K562 (cell line): Measurements from ENCODE around the gene ZDHHC19. TPM values are rescaled to one million over a fixed set of nuclear protein-coding genes. Genes with fewer than 3 reads are reported as not detected.

Experiments used
- DIDO1 ChIP-seq: fragments of 450-650 bp; IDR thresholded peaks from 2 replicates; pipeline ENCODE4 v1.6.1; 2016; ENCODE audit warnings: low read depth, missing biosample characterization, missing genetic modification characterization
- E2F6 ChIP-seq, 2 experiments: IDR thresholded peaks; 2 replicates each; pipeline ENCODE4 v1.6.1; 2011; ENCODE audit warnings: borderline replicate concordance in 1 of 2, control low read depth in 1 of 2, low read depth in 1 of 2, low read length in 1 of 2, mild to moderate bottlenecking in 1 of 2, mixed read lengths in 1 of 2, moderate library complexity in 1 of 2; ENCODE audit not compliant: insufficient read depth in 1 of 2, insufficient read length in 1 of 2, poor library complexity in 1 of 2, severe bottlenecking in 1 of 2; ENCODE audit errors: extremely low read depth in 1 of 2
- ETV6 ChIP-seq, 3 experiments: fragments of 150-350 bp in 1 of 3; sonication (generic) in 1 of 3; formaldehyde crosslinking in 1 of 3; IDR thresholded peaks; 2 replicates each; pipeline versions ENCODE4 v1.6.1 to v1.8.0; 2014 to 2022; ENCODE audit warnings: borderline replicate concordance in 2 of 3, low read depth in 2 of 3, antibody characterized with exemption in 1 of 3, low read length in 1 of 3, mild to moderate bottlenecking in 1 of 3, missing genetic modification reagents in 1 of 3
- JUND ChIP-seq, 2 experiments: IDR thresholded peaks; 2 replicates in 1 of 2; 3 replicates in 1 of 2; pipeline ENCODE4 v1.6.1; 2011; ENCODE audit warnings: borderline replicate concordance in 2 of 2, low read depth in 2 of 2, low read length in 2 of 2, improper control_type of control experiment in 1 of 2, missing biosample characterization in 1 of 2, missing genetic modification characterization in 1 of 2, missing genetic modification reagents in 1 of 2
- KDM1A ChIP-seq, 2 experiments: fragments of 450-650 bp; IDR thresholded peaks; 2 replicates each; pipeline ENCODE4 v1.6.1; 2016; ENCODE audit warnings: mild to moderate bottlenecking in 2 of 2
- NEUROD1 ChIP-seq: fragments of 150-350 bp; IDR thresholded peaks from 2 replicates; pipeline ENCODE4 v1.6.1; 2014; ENCODE audit warnings: borderline replicate concordance, low read length, low read depth; ENCODE audit not compliant: partially characterized antibody
- PHB2 ChIP-seq: fragments of 450-650 bp; IDR thresholded peaks from 2 replicates; pipeline ENCODE4 v1.6.1; 2017; ENCODE audit warnings: low read depth
- RBM39 ChIP-seq: fragments of 200-400 bp; formaldehyde crosslinking; optimal IDR thresholded peaks from 2 replicates; pipeline ENCODE3; 2018; ENCODE audit warnings: low read depth, low read length
- SAFB ChIP-seq: fragments of 200-400 bp; formaldehyde crosslinking; IDR thresholded peaks from 2 replicates; pipeline ENCODE4 v1.6.1; 2017; ENCODE audit warnings: low read depth, low read length, borderline replicate concordance
- SMARCA5 ChIP-seq: fragments of 450-650 bp; IDR thresholded peaks from 2 replicates; pipeline ENCODE4 v1.6.1; 2016
- WHSC1 ChIP-seq: IDR thresholded peaks from one replicate; pipeline ENCODE4 v1.6.1; 2012; ENCODE audit warnings: low read length, control low read depth, inconsistent platforms
- ZFP1 ChIP-seq: fragments of 450-650 bp; formaldehyde crosslinking; IDR thresholded peaks from 2 replicates; pipeline ENCODE4 v1.4.0; 2020; ENCODE audit warnings: mild to moderate bottlenecking, mixed read lengths
- ZKSCAN3 ChIP-seq: fragments of 250-450 bp; sonication (Bioruptor Pico); IDR thresholded peaks from 2 replicates; pipeline ENCODE4 v1.4.0; 2020
- polyA plus RNA-seq, 8 experiments: library from polyadenylated mRNA; depleted of rRNA in 4 of 8; stranded (reverse) in 5 of 8; unstranded in 3 of 8; fragments of >200 nt; fragmentation: Nextera tagmentation in 2 of 8; fragmentation: Illumina TruSeq in 1 of 8; extraction: Ambion mirVana in 2 of 8; extraction: Trizol in 1 of 8; gene quantifications; 2 replicates each; pipeline versions ENCODE4 v1.2.1 to v1.2.3, GENCODE V29; 2011 to 2014; ENCODE audit warnings: inconsistent platforms in 1 of 8, missing spikeins in 1 of 8
- total RNA-seq, 7 experiments: library from RNA; depleted of rRNA in 6 of 7; stranded (reverse); fragments of >200 nt in 6 of 7; fragmentation: Illumina TruSeq in 2 of 7; extraction: Trizol in 2 of 7; gene quantifications; 2 replicates each; pipeline versions ENCODE4 v1.2.1 to v1.2.3, GENCODE V29; 2011 to 2021; ENCODE audit warnings: low replicate concordance in 1 of 7
- TF ChIP-seq, protein P1 (sequence below), 2 experiments: fragments of 450-650 bp; conservative IDR thresholded peaks; 2 replicates each; pipeline ENCODE4 v1.6.1; 2017; ENCODE audit warnings: mild to moderate bottlenecking in 2 of 2, moderate library complexity in 2 of 2
- TF ChIP-seq, protein P2 (sequence below), 2 experiments: fragments of 450-650 bp; formaldehyde crosslinking in 1 of 2; IDR thresholded peaks; 2 replicates each; pipeline versions ENCODE4 v1.4.0 to v1.6.1; 2014 to 2020; ENCODE audit warnings: mild to moderate bottlenecking in 2 of 2, borderline replicate concordance in 1 of 2, low read depth in 1 of 2

ZDHHC19 gene
- total and polyA plus RNA-seq, 9 of the 15 experiments (the other 6 are each of a cell fraction or from before 2014, with no cell fraction given) = 0.40 to 5.5 (median 1.1) TPM

GRCh38 chr3:196193736-196194541 lies 17.3 kb downstream of the ZDHHC19 start (continued):
- TF ChIP-seq, protein P1, sequence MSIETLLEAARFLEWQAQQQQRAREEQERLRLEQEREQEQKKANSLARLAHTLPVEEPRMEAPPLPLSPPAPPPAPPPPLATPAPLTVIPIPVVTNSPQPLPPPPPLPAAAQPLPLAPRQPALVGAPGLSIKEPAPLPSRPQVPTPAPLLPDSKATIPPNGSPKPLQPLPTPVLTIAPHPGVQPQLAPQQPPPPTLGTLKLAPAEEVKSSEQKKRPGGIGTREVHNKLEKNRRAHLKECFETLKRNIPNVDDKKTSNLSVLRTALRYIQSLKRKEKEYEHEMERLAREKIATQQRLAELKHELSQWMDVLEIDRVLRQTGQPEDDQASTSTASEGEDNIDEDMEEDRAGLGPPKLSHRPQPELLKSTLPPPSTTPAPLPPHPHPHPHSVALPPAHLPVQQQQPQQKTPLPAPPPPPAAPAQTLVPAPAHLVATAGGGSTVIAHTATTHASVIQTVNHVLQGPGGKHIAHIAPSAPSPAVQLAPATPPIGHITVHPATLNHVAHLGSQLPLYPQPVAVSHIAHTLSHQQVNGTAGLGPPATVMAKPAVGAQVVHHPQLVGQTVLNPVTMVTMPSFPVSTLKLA (conservative IDR thresholded peaks at IDR 0.05) = no peak
- TF ChIP-seq E2F6 (IDR thresholded peaks at IDR 0.05; ENCODE audit: borderline replicate concordance in 1 of 2, extremely low read depth in 1 of 2, insufficient read depth in 1 of 2, insufficient read length in 1 of 2, low read depth in 1 of 2, low read length in 1 of 2, poor library complexity in 1 of 2, severe bottlenecking in 1 of 2) (no peak), RBM39 (no peak), WHSC1 (no peak), SMARCA5 (no peak), PHB2 (no peak), DIDO1 (no peak), JUND (IDR thresholded peaks at IDR 0.05; ENCODE audit: borderline replicate concordance, low read depth, low read length) (peak; percentile 18; the same call in 1 of the 2 replicates), JUND (tag; IDR thresholded peaks at IDR 0.05; ENCODE audit: borderline replicate concordance, low read depth, low read length) (0 out of 3 replicates have a peak, but pooled peaks have one; percentile 9), ETV6 (IDR thresholded peaks at IDR 0.05; ENCODE audit: borderline replicate concordance in 1 of 2, low read depth in 2 of 2, low read length in 1 of 2) (no peak), ETV6 (CRISPR knock-in tag; IDR thresholded peaks at IDR 0.05; ENCODE audit: borderline replicate concordance) (no peak), ZKSCAN3 (CRISPR knock-in tag) (no peak), NEUROD1 (no peak), KDM1A (IDR thresholded peaks at IDR 0.05) (no peak), ZFP1 (CRISPR knock-in tag) (no peak), SAFB (no peak)
- TF ChIP-seq, protein P2, sequence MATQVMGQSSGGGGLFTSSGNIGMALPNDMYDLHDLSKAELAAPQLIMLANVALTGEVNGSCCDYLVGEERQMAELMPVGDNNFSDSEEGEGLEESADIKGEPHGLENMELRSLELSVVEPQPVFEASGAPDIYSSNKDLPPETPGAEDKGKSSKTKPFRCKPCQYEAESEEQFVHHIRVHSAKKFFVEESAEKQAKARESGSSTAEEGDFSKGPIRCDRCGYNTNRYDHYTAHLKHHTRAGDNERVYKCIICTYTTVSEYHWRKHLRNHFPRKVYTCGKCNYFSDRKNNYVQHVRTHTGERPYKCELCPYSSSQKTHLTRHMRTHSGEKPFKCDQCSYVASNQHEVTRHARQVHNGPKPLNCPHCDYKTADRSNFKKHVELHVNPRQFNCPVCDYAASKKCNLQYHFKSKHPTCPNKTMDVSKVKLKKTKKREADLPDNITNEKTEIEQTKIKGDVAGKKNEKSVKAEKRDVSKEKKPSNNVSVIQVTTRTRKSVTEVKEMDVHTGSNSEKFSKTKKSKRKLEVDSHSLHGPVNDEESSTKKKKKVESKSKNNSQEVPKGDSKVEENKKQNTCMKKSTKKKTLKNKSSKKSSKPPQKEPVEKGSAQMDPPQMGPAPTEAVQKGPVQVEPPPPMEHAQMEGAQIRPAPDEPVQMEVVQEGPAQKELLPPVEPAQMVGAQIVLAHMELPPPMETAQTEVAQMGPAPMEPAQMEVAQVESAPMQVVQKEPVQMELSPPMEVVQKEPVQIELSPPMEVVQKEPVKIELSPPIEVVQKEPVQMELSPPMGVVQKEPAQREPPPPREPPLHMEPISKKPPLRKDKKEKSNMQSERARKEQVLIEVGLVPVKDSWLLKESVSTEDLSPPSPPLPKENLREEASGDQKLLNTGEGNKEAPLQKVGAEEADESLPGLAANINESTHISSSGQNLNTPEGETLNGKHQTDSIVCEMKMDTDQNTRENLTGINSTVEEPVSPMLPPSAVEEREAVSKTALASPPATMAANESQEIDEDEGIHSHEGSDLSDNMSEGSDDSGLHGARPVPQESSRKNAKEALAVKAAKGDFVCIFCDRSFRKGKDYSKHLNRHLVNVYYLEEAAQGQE (IDR thresholded peaks at IDR 0.05; ENCODE audit: borderline replicate concordance) = peak; percentile 24; the same call in 1 of the 2 replicates
- TF ChIP-seq, protein P2 (CRISPR knock-in tag; IDR thresholded peaks at IDR 0.05; ENCODE audit: low read depth) = no peak
